Astrocyte of the spinal cord (primary cell): ENCODE results near the gene TAS2R3.

ENCODE experiments used
- DNase-seq: peaks from one replicate; pipeline ENCODE4 v3.0.0; 2011; ENCODE audit warnings: low read depth, low spot score
- H3K4me3 ChIP-seq: 2 replicates; pipeline ENCODE4 v1.5.1; 2011; ENCODE audit warnings: low read depth, mild to moderate bottlenecking, low read length, moderate library complexity
- CTCF ChIP-seq: IDR thresholded peaks from 2 replicates; pipeline ENCODE4 v1.5.1; 2012; ENCODE audit warnings: low read depth, mild to moderate bottlenecking, low read length, inconsistent platforms
- in situ Hi-C: cut with HindIII; loops from 2 replicates; pipeline ENCODE4 v1.10.0; 2017; ENCODE audit warnings: low sequenced_read_pairs

The TAS2R3 gene, protein sequence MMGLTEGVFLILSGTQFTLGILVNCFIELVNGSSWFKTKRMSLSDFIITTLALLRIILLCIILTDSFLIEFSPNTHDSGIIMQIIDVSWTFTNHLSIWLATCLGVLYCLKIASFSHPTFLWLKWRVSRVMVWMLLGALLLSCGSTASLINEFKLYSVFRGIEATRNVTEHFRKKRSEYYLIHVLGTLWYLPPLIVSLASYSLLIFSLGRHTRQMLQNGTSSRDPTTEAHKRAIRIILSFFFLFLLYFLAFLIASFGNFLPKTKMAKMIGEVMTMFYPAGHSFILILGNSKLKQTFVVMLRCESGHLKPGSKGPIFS

GRCh38 chr7:141763797-141764196 is at the start of gene TAS2R3:
TSS of gene TAS2R3 (plus strand) at chr7:141764097. CDS start at chr7:141764159, 62 bp downstream.
- H3K4me3 ChIP-seq, result no peak within 1 kb of the TSS
- no peak for TF ChIP-seq CTCF
- no peak for DNase-seq
- in situ Hi-C loops, result no loop called here

- in situ Hi-C loops, result no loop called here
- no peak for TF ChIP-seq CTCF
- no peak for DNase-seq
- no peak overlapping the region for H3K4me3 ChIP-seq
Observed at GRCh38 chr7:141714571-141714970, 49.3 kb upstream of the TAS2R3 start.

GRCh38 chr7:141715018-141715417 is 48.9 kb upstream of the TAS2R3 start:
- in situ Hi-C loops, result no loop called here
- TF ChIP-seq CTCF, result no peak
- no peak overlapping the region for H3K4me3 ChIP-seq
- no peak for DNase-seq

DNA sequence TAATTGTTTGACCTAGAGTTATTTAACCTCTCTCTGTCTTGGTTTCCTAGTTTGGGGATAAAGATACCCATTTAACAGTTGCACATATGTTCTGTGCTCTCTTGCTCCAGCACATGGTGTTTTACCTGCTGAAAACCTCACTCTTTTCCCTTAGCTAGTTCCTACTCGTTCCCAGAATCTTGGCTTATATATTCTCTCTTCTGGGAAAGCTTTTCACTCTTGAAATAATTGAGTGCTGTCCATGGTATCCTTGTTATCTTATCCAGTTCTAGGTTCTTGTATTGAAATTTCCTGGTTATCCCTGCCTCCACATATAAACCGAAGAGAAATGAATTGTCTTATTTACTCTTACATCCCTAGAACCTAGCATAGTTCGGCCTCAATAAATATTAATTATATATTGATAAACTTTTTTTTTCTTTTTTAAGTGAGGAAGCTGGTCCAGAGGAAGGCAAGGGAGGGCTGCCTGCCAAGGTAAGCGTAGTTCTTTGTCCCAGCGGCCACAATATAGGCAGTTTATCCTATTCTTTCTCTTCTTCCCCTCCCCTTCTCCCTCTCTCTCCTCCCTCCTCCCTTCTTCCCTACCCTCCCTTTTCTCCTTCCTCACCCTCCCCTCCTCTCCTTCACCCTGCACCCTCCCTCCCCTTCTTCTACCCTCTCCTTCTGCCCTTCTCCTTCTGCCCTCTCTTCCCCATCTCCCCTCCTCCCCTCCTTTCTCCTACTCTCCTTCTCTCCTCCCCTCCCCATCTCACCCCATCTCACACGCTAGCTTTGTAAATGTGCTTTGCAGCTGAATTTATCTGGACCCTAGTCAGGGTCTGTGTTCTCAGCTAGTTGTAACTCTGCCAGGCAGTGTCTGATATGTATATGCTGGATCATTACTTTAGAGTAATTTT is 47.9 kb upstream of the TAS2R3 start:
- in situ Hi-C loops, result no loop called here
- H3K4me3 ChIP-seq, result no peak overlapping the region
- TF ChIP-seq CTCF, result no peak
- no peak for DNase-seq

GRCh38 chr7:141717450-141717849 is 46.4 kb upstream of the TAS2R3 start:
- no peak for DNase-seq
- H3K4me3 ChIP-seq, result no peak overlapping the region
- in situ Hi-C loops, result no loop called here
- TF ChIP-seq CTCF, result no peak

GRCh38 chr7:141722529-141722928 is 41.4 kb upstream of the TAS2R3 start:
- no peak overlapping the region for H3K4me3 ChIP-seq
- DNase-seq, result no peak
- in situ Hi-C loops, result no loop called here
- no peak for TF ChIP-seq CTCF
